ENCODE measurements around the gene FXYD3. TPM values are rescaled to one million over a fixed set of nuclear protein-coding genes. Genes with fewer than 3 reads are reported as not detected.

Gene FXYD3
- polyA plus RNA-seq, 1 donor (not counting 4 experiments of a cell fraction or from before 2014, with no cell fraction given), result 851 TPM

- H3K9me1 ChIP-seq (ENCODE audit: control insufficient read depth, extremely low read depth, insufficient read depth, low read length), result no peaks in the 10 kb centered on the region
- no peak overlapping the region for H3K9ac ChIP-seq (ENCODE audit: control insufficient read depth, extremely low read depth, insufficient read depth, low read length)
- no peak overlapping the region for H2AFZ ChIP-seq (ENCODE audit: control insufficient read depth, low read length)
- peaks cover 13% of the 10 kb centered on the region for H3K4me1 ChIP-seq (ENCODE audit: control insufficient read depth, extremely low read depth, insufficient read depth, low read length)
- dilution Hi-C loops (cut with MboI; ENCODE audit: extremely low pct_ligation_motif_present, low sequenced_read_pairs), result no loop called here
- H3K79me2 ChIP-seq (ENCODE audit: control insufficient read depth, insufficient read depth, low read length), result no peaks in the 10 kb centered on the region
- no peaks in the 10 kb centered on the region for H3K9me3 ChIP-seq (ENCODE audit: control insufficient read depth, low read depth, low read length)
- H3K36me3 ChIP-seq (ENCODE audit: control insufficient read depth in 2 of 2, extremely low read depth in 1 of 2, insufficient read depth in 2 of 2, low read length in 2 of 2), result no peaks in the 10 kb centered on the region
- H3K27ac ChIP-seq (ENCODE audit: control insufficient read depth, insufficient read depth, low read length), result no peak overlapping the region
- DNase-seq (ENCODE audit: low read depth, low spot score) (no peak), FAIRE-seq (no peak)
- H4K20me1 ChIP-seq (ENCODE audit: control insufficient read depth, extremely low read depth, insufficient read depth, low read length), result no peaks in the 10 kb centered on the region
- TF ChIP-seq CTCF (optimal IDR thresholded peaks at IDR 0.05 in 1 of 3, IDR thresholded peaks at IDR 0.05 in 1 of 3, conservative IDR thresholded peaks at IDR 0.05 in 1 of 3; ENCODE audit: extremely low read depth in 1 of 3, insufficient read depth in 2 of 3, low read length in 3 of 3), result no peak
- no peak for TF ChIP-seq EZH2 (IDR thresholded peaks at IDR 0.05; ENCODE audit: low read length)
- peaks cover 19% of the 10 kb centered on the region for H3K27me3 ChIP-seq (ENCODE audit: control insufficient read depth, extremely low read depth, insufficient read depth, low read length)
- H3K4me3 ChIP-seq (ENCODE audit: control insufficient read depth in 2 of 3, extremely low read depth in 1 of 3, insufficient read depth in 2 of 3, low read depth in 1 of 3, low read length in 3 of 3), result no peak overlapping the region
- H3K4me2 ChIP-seq (ENCODE audit: control insufficient read depth, extremely low read depth, insufficient read depth, low read depth, low read length), result no peak overlapping the region
Measured at GRCh38 chr19:35146746-35147459, 31.3 kb downstream of the FXYD3 start.

- Histone ChIP-seq H4K20me1 (ENCODE audit: control insufficient read depth, extremely low read depth, insufficient read depth, low read length) (no peaks in the 10 kb centered on the region), H3K27me3 (ENCODE audit: control insufficient read depth, extremely low read depth, insufficient read depth, low read length) (no peaks in the 10 kb centered on the region), H3K9ac (ENCODE audit: control insufficient read depth, extremely low read depth, insufficient read depth, low read length) (no peak overlapping the region), H2AFZ (ENCODE audit: control insufficient read depth, low read length) (no peak overlapping the region), H3K27ac (ENCODE audit: control insufficient read depth, insufficient read depth, low read length) (no peak overlapping the region), H3K4me1 (ENCODE audit: control insufficient read depth, extremely low read depth, insufficient read depth, low read length) (peaks cover 14% of the 10 kb centered on the region), H3K9me3 (ENCODE audit: control insufficient read depth, low read depth, low read length) (no peaks in the 10 kb centered on the region), H3K4me2 (ENCODE audit: control insufficient read depth, extremely low read depth, insufficient read depth, low read depth, low read length) (no peak overlapping the region), H3K4me3 (ENCODE audit: control insufficient read depth in 2 of 3, extremely low read depth in 1 of 3, insufficient read depth in 2 of 3, low read depth in 1 of 3, low read length in 3 of 3) (no peak overlapping the region), H3K36me3 (ENCODE audit: control insufficient read depth in 2 of 2, extremely low read depth in 1 of 2, insufficient read depth in 2 of 2, low read length in 2 of 2) (no peaks in the 10 kb centered on the region), H3K79me2 (ENCODE audit: control insufficient read depth, insufficient read depth, low read length) (no peaks in the 10 kb centered on the region), H3K9me1 (ENCODE audit: control insufficient read depth, extremely low read depth, insufficient read depth, low read length) (no peaks in the 10 kb centered on the region)
- dilution Hi-C loops (cut with MboI; ENCODE audit: extremely low pct_ligation_motif_present, low sequenced_read_pairs), result no loop called here
- no peak for TF ChIP-seq EZH2 (IDR thresholded peaks at IDR 0.05; ENCODE audit: low read length)
- TF ChIP-seq CTCF (optimal IDR thresholded peaks at IDR 0.05 in 1 of 3, IDR thresholded peaks at IDR 0.05 in 1 of 3, conservative IDR thresholded peaks at IDR 0.05 in 1 of 3; ENCODE audit: extremely low read depth in 1 of 3, insufficient read depth in 2 of 3, low read length in 3 of 3), result no peak
- FAIRE-seq (no peak), DNase-seq (ENCODE audit: low read depth, low spot score) (no peak)
Measured at GRCh38 chr19:35149463-35149862, 33.8 kb downstream of the FXYD3 start.

All from keratinocyte (primary cell).